Measurements from ENCODE around the gene OR1F1. TPM values are rescaled to one million over a fixed set of nuclear protein-coding genes. Genes with fewer than 3 reads are reported as not detected.

OR1F1 gene
- total RNA-seq, 1 experiment from 2014 or later: not detected

- DNase-seq (ENCODE audit: low read depth): no peak
These were observed 61.0 kb downstream of the OR1F1 start for GRCh38 chr16:3249020-3249419.

GRCh38 chr16:3249451-3249850 lies 61.4 kb downstream of the OR1F1 start:
- DNase-seq (ENCODE audit: low read depth): no peak

GRCh38 chr16:3252967-3253366 lies 65.0 kb downstream of the OR1F1 start:
- DNase-seq (ENCODE audit: low read depth): peak; percentile 27

- no peak for DNase-seq (ENCODE audit: low read depth)
These were observed 66.3 kb downstream of the OR1F1 start for GRCh38 chr16:3254309-3254708.

Other genes starting within 250 kb of the OR1F1 start
- 2.1 and 6.3 TPM in 2 replicates for gene KREMEN2, start 223.9 kb upstream of the OR1F1 start, total RNA-seq (2014; rRNA removed; shearing (Covaris generic))
- gene PAQR4, start 218.9 kb upstream of the OR1F1 start, total RNA-seq (2014; rRNA removed; shearing (Covaris generic)): 24.0 and 38.7 TPM in 2 replicates
- 47.4 and 57.5 TPM in 2 replicates for gene PKMYT1, start 207.8 kb upstream of the OR1F1 start, total RNA-seq (2014; rRNA removed; shearing (Covaris generic))
- not detected in 2 replicates for gene CLDN9, start 175.3 kb upstream of the OR1F1 start, total RNA-seq (2014; rRNA removed; shearing (Covaris generic))
- 0.27 and 0.34 TPM in 2 replicates for gene CLDN6, start 170.0 kb upstream of the OR1F1 start, total RNA-seq (2014; rRNA removed; shearing (Covaris generic))
- 662 and 743 TPM in 2 replicates for gene TNFRSF12A, start 167.8 kb upstream of the OR1F1 start, total RNA-seq (2014; rRNA removed; shearing (Covaris generic))
- 28.1 and 47.8 TPM in 2 replicates for gene HCFC1R1, start 164.3 kb upstream of the OR1F1 start, total RNA-seq (2014; rRNA removed; shearing (Covaris generic))
- gene THOC6, start 164.2 kb upstream of the OR1F1 start, total RNA-seq (2014; rRNA removed; shearing (Covaris generic)): 29.9 and 31.7 TPM in 2 replicates
- gene BICDL2, start 151.3 kb upstream of the OR1F1 start, total RNA-seq (2014; rRNA removed; shearing (Covaris generic)): not detected in 2 replicates
- gene MMP25, start 141.6 kb upstream of the OR1F1 start, total RNA-seq (2014; rRNA removed; shearing (Covaris generic)): 0.02 TPM in 1 of 2 replicates, not detected in the other
- 51.5 and 62.5 TPM in 2 replicates for gene IL32, start 122.6 kb upstream of the OR1F1 start, total RNA-seq (2014; rRNA removed; shearing (Covaris generic))
- gene ZSCAN10, start 88.9 kb upstream of the OR1F1 start, total RNA-seq (2014; rRNA removed; shearing (Covaris generic)): not detected in 2 replicates
- 13.5 and 15.4 TPM in 2 replicates for gene ZNF205, start 75.6 kb upstream of the OR1F1 start, total RNA-seq (2014; rRNA removed; shearing (Covaris generic))
- gene ZNF213, start 53.2 kb upstream of the OR1F1 start, total RNA-seq (2014; rRNA removed; shearing (Covaris generic)): 1.1 and 6.2 TPM in 2 replicates
- gene ZNF200, start 47.0 kb downstream of the OR1F1 start, total RNA-seq (2014; rRNA removed; shearing (Covaris generic)): 10.0 and 17.4 TPM in 2 replicates
- gene MEFV, start 68.4 kb downstream of the OR1F1 start, total RNA-seq (2014; rRNA removed; shearing (Covaris generic)): 0.39 TPM in 1 of 2 replicates, not detected in the other
- gene ZNF263, start 95.3 kb downstream of the OR1F1 start, total RNA-seq (2014; rRNA removed; shearing (Covaris generic)): 37.4 and 48.8 TPM in 2 replicates
- 7.5 and 10.6 TPM in 2 replicates for gene TIGD7, start 117.2 kb downstream of the OR1F1 start, total RNA-seq (2014; rRNA removed; shearing (Covaris generic))
- gene ZNF75A, start 117.3 kb downstream of the OR1F1 start, total RNA-seq (2014; rRNA removed; shearing (Covaris generic)): 16.5 and 22.7 TPM in 2 replicates
- not detected in 2 replicates for gene OR2C1, start 167.7 kb downstream of the OR1F1 start, total RNA-seq (2014; rRNA removed; shearing (Covaris generic))
- 19.6 and 22.9 TPM in 2 replicates for gene ZSCAN32, start 212.8 kb downstream of the OR1F1 start, total RNA-seq (2014; rRNA removed; shearing (Covaris generic))
- gene ZNF174, start 213.0 kb downstream of the OR1F1 start, total RNA-seq (2014; rRNA removed; shearing (Covaris generic)): 11.8 and 14.1 TPM in 2 replicates

Measured in M059J (cell line).